ENCODE results near the gene NRP1.
"Not testable (repeated sequence)": the region's sequence is repeated elsewhere in the genome, so short reads cannot be mapped to it uniquely, and the experiment has no call there.

The NRP1 gene

DNA sequence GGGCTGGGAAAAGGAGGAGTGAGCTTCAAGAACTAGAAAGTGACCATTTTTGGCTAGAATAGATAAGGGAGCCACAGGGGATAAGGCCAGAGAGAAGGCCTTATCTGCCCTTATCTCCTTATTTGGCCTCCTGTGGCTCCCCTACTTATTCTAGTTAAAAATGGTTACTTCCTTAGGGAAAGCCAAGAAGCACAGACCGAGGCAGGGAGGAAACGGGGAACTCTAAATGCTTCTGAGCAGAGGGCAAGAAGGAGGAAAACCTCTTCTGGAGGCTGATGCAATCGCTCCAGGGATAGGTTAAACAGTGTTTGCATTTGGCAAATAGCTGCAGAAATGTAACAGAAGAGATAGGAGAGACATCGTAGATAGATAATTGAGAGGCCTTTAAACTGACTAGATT, 18.6 kb downstream of the NRP1 start:
- no peak for DNase-seq

GRCh38 chr10:33314811-33315561, 19.5 kb downstream of the NRP1 start:
- DNase-seq: no peak

DNA sequence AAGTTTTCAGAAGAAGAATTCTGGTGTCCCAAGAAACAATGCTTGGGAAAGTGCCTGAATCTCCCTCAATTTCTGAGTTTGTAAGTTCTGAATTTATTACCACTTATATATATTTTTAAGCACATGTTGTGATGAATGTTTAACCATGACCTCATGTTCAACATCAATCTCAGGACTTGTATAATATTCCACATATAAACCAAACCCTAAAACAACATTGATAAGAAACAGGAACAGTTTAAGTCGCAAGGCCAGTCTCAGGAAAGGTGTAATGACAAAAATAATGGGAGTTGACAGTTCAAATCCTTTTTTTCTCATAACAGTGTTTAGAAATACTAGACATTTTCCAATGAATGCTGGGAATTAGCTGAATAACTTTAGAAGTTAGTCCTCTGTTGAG, 22.8 kb downstream of the NRP1 start:
- no peak for DNase-seq

DNA sequence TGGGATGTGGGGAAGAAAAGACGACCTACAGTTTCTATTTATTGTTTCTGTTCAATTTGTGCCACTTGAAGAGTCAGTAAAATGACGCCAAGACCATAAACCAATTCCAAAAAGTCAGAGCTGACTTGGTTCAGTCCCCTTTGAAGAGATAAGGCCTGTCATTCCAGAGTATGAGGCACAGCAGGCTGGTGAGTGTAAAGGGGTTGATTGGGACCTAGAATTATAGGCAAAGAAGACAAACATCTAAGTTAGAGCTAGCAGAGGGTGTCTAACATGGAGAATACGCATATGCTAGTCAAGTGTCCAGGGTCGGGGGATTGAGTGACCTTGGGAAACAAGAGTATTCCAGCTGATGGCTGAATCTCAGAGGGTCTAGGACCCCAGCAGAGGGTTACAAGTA, 23.6 kb downstream of the NRP1 start:
- no peak for DNase-seq

- no peak for DNase-seq
Measured at GRCh38 chr10:33309406-33309805, 25.1 kb downstream of the NRP1 start.

DNA sequence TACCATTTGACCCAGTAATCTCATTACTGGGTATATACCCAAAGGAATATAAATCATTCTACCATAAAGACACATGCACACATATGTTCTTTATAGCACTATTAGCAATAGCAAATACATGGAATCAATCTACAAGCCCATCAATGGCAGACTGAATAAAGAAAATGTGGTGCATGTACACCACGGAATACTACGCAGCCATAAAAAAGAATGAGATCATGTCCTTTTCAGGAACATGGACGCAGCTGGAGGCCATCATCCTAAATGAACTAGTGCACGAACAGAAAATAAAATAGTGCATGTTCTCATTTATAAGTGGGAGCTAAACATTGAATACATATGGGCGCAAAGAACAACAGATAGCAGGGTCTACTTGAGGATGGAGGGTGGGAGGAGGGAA, 26.6 kb downstream of the NRP1 start:
- DNase-seq: no peak

- DNase-seq: no peak
Measured at GRCh38 chr10:33306701-33307519, 27.6 kb downstream of the NRP1 start.

- no peak for DNase-seq
Measured at GRCh38 chr10:33306126-33306525, 28.3 kb downstream of the NRP1 start.

DNA sequence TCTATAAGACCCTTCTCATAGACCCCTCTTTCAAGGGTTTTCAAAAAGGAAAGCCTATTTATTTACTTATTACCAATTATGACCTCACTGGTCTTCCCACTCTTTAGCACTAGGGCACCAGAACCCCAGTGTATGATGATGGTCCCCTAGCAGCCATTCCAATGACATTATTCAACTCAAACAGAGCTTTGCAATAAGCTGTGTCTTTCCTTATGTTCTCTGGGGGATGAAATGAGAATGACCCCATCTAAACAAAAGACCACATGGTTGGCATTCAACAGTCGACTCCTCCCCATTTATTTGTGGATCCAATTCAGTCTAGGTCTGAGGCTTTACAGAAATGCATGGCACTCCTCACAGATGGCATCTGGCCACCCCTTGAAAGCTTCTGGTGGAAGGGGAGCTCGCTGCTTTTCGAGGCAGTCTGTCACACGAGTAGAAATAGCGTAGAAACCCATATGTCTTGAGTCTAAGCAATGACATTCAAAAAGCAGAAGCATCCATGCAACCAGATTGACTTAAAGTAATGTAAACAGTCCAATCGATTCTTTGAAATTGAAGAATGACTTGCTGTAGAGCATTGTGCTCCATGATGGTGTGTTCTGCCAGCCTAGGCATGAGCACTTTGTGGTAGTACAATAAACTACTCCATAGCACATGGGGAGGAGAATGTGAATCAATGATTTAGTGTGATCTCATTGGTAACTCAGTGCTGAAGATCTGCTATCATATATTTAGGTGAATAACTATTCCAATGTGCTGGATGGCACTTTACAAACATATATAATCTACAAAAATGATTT, 29.8 kb downstream of the NRP1 start:
- DNase-seq: no peak

DNA sequence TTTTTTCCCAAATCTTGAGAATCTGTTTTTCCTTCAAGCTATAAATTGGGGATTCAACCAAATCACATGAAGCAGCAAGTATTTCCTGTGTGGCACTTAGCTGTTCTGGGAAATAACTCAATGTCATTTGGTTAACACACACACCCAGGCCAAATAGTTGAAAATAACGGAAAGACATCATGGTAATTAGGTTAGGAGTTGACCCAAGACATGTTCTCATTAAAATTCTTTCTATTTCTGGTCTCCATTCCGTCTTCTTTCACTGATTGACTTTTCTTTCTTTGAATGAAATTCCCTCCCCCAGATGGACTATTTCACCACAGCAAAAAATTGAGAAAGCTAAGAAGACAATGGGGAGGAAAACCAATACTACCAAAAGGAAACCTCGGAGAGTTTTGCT, 30.5 kb downstream of the NRP1 start:
- DNase-seq: no peak

- no peak for DNase-seq
Measured at GRCh38 chr10:33302208-33302829, 32.1 kb downstream of the NRP1 start.

DNA sequence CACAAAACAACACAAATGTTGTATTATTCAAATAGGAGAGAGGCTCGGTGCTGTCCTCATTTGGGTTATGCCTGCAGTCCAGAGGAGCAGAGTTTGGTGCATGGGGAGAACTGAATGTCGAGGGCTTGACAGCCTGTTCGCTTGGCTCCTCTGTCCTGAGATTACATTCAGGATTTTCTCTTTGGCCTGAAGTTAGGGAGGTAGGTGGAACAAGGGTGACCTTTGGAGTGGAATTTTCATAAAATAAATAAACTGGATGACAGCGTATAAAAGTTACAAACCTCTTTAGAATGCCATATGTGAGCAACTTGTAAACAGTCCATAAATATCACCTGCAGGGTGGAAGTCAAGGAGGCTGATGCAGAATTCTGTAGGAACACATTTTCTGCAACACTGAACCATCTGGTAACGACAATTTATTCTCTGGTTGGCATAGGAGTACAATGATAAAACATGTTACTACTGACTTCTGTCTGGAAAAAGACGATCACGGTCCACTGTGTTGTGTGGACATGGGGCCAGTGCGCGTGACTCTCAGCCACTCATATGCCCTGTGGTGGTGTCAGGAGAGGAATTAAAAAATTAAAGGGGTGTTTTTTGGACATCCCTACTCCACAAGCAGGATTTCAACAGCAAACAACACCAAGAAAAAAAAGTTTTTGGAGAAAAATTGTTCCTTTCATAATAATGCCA, 33.2 kb downstream of the NRP1 start:
- DNase-seq: no peak

GRCh38 chr10:33300544-33300943, 33.9 kb downstream of the NRP1 start:
- not testable (repeated sequence) for DNase-seq

DNA sequence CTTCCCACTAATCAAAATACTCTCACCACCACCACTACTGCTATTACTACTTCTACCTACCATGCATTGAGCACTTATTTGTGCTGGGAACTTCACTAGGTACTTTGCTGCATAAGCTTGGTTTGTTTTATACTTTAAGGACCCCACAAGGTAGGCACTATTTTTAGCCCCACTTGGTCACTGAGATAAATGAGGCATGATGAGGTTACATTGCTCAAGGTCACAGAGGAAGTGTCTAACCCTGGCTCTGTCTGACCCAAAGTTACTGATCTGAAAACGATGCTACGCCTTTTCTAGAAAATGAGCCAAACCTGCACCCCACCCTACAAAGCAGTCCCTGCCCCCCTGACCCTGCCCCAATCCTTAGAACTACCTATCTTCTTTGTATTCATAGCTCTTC, 35.6 kb downstream of the NRP1 start:
- DNase-seq: no peak

- DNase-seq: no peak
Measured at GRCh38 chr10:33298110-33298509, 36.4 kb downstream of the NRP1 start.

DNA sequence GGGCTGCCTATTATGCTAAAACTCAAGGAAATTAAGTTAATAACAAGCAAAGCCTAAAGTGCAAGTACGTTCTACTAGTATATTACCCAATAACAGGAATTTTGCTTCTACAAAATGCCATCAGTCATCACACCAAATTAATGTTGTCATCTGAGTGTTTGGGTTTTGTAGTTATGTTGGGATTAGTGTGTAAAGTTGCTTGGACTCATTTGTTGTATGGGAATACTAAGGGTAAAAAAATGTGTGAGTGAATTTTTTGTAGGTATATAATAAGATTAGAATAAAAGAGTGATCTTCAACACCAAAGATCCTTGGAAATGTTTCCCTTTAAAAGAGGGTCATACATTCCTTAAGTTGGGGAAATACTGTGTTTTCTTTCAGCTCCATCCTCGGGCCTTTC, 38.6 kb downstream of the NRP1 start:
- no peak for DNase-seq

- no peak for DNase-seq
Measured at GRCh38 chr10:33293531-33294170, 40.8 kb downstream of the NRP1 start.

- DNase-seq: no peak
Measured at GRCh38 chr10:33293076-33293475, 41.4 kb downstream of the NRP1 start.

- DNase-seq: no peak
Measured at GRCh38 chr10:33291053-33291592, 43.3 kb downstream of the NRP1 start.

- no peak for DNase-seq
Measured at GRCh38 chr10:33290321-33291052, 44.0 kb downstream of the NRP1 start.

DNA sequence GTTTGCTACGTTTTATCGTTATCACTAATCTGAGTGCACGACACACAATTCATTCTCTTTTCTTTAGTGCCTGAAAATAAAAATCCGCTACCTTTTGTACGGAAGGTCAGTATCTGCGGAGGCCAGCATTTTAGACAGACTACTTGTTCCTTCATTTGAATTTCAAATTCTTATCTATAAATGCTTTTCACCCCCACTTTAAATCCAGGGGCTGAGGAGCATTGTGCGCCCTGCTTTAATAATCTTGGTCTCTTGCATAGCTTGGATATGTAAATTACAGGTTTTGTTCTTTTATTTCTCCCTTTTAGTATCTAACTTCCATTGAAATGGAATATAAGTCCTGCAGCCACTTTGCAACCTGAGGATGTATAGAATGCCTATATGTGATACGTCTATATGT, 44.7 kb downstream of the NRP1 start:
- no peak for DNase-seq
